ENCODE results near the gene MAP3K15.
"Not testable (repeated sequence)": the region's sequence is repeated elsewhere in the genome, so short reads cannot be mapped to it uniquely, and the experiment has no call there.

MAP3K15 gene

GRCh38 chrX:19443869-19444526 is 71.3 kb downstream of the MAP3K15 start:
- intact Hi-C loops (cut with DNase I; ENCODE audit: low total_unique reads) = no loop called here
- Histone ChIP-seq H3K9me3 (no peaks in the 10 kb centered on the region), H3K4me3 (no peak overlapping the region), H3K27ac (no peak overlapping the region), H3K27me3 (no peaks in the 10 kb centered on the region), H3K36me3 (no peaks in the 10 kb centered on the region), H3K4me1 (no peaks in the 10 kb centered on the region)
- TF ChIP-seq, protein P1, sequence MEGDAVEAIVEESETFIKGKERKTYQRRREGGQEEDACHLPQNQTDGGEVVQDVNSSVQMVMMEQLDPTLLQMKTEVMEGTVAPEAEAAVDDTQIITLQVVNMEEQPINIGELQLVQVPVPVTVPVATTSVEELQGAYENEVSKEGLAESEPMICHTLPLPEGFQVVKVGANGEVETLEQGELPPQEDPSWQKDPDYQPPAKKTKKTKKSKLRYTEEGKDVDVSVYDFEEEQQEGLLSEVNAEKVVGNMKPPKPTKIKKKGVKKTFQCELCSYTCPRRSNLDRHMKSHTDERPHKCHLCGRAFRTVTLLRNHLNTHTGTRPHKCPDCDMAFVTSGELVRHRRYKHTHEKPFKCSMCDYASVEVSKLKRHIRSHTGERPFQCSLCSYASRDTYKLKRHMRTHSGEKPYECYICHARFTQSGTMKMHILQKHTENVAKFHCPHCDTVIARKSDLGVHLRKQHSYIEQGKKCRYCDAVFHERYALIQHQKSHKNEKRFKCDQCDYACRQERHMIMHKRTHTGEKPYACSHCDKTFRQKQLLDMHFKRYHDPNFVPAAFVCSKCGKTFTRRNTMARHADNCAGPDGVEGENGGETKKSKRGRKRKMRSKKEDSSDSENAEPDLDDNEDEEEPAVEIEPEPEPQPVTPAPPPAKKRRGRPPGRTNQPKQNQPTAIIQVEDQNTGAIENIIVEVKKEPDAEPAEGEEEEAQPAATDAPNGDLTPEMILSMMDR (IDR thresholded peaks at IDR 0.05) = no peak
- DNase-seq = no peak

GRCh38 chrX:19440713-19441112 is 74.6 kb downstream of the MAP3K15 start:
- TF ChIP-seq, protein P1 (IDR thresholded peaks at IDR 0.05) = no peak
- no peak overlapping the region for H3K27ac ChIP-seq

DNA sequence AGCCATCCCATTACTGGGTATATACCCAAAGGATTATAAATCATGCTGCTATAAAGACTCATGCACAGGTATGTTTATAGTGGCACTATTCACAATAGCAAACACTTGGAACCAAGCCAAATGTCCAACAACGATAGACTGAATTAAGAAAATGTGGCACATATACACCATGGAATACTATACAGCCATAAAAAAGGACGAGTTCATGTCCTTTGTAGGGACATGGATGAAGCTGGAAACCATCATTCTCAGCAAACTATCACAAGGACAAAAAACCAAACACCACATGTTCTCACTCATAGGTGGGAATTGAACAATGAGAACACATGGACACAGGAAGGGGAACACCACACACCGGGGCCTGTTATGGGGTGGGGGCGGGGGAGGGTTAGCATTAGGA is 92.6 kb downstream of the MAP3K15 start:
- H3K9me3 ChIP-seq; H3K4me1 ChIP-seq; H3K36me3 ChIP-seq; DNase-seq; H3K27me3 ChIP-seq; intact Hi-C loops (cut with DNase I; ENCODE audit: low total_unique reads); H3K4me3 ChIP-seq; H3K27ac ChIP-seq: not testable (repeated sequence)

More at GRCh38 chrX:19440713-19441112, 74.6 kb downstream of the MAP3K15 start:
- Histone ChIP-seq H3K9me3 (no peaks in the 10 kb centered on the region), H3K4me3 (no peak overlapping the region), H3K36me3 (no peaks in the 10 kb centered on the region), H3K4me1 (no peaks in the 10 kb centered on the region), H3K27me3 (no peaks in the 10 kb centered on the region)
- DNase-seq = no peak
- intact Hi-C loops (cut with DNase I; ENCODE audit: low total_unique reads) = no loop called here

DNA sequence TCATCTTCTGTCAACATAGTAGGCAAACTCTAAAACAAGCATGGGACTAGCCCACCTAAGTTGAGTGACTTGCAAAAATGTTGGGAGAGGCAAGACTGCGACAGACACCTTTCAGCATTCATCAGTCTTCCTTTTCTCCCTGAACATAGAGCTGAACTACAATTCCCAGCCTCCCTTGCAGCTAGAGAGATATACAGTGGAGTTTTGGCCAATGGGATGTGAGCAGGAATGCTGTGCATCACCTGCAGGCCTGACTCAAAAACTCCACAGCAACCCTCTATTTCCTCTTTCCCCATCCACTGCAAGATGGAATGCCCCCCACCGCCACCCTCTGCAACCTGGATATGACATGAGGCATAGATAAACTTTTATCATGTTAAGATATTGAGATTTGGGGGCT is 105.0 kb downstream of the MAP3K15 start:
- H3K36me3 ChIP-seq = no peaks in the 10 kb centered on the region
- H3K4me1 ChIP-seq = no peaks in the 10 kb centered on the region
- no peaks in the 10 kb centered on the region for H3K27me3 ChIP-seq
- H3K4me3 ChIP-seq = no peak overlapping the region
- H3K9me3 ChIP-seq = peaks cover 0 to 8% (median 3%) of the 10 kb centered on the region in 3 donors
- no peak for DNase-seq
- TF ChIP-seq, protein P1 (IDR thresholded peaks at IDR 0.05) = no peak
- intact Hi-C loops (cut with DNase I; ENCODE audit: low total_unique reads) = no loop called here
- no peak overlapping the region for H3K27ac ChIP-seq

- DNase-seq = no peak
- intact Hi-C loops (cut with DNase I; ENCODE audit: low total_unique reads) = no loop called here
- no peaks in the 10 kb centered on the region for H3K9me3 ChIP-seq
- H3K36me3 ChIP-seq = no peaks in the 10 kb centered on the region
- no peak overlapping the region for H3K27ac ChIP-seq
- no peaks in the 10 kb centered on the region for H3K4me1 ChIP-seq
- no peaks in the 10 kb centered on the region for H3K27me3 ChIP-seq
- no peak overlapping the region for H3K4me3 ChIP-seq
- TF ChIP-seq, protein P1 (IDR thresholded peaks at IDR 0.05) = no peak
These were observed 111.6 kb downstream of the MAP3K15 start for GRCh38 chrX:19403696-19404095.

- no peak overlapping the region for H3K4me3 ChIP-seq
- intact Hi-C loops (cut with DNase I; ENCODE audit: low total_unique reads) = loop anchor here (10.0 kb wide), 1 partner anchor 1288 kb away; no protein-coding TSS in a partner anchor
- no peaks in the 10 kb centered on the region for H3K36me3 ChIP-seq
- H3K27ac ChIP-seq = no peak overlapping the region
- H3K4me1 ChIP-seq = no peaks in the 10 kb centered on the region
- no peaks in the 10 kb centered on the region for H3K9me3 ChIP-seq
- H3K27me3 ChIP-seq = no peaks in the 10 kb centered on the region
- TF ChIP-seq, protein P1 (IDR thresholded peaks at IDR 0.05) = no peak
- no peak for DNase-seq
These were observed 122.6 kb downstream of the MAP3K15 start for GRCh38 chrX:19392703-19393102.

Data from tibial artery (tissue), 4 donors.